Right atrium auricular region (tissue), 2 donors: ENCODE data around the gene MRFAP1L1. TPM values are rescaled to one million over a fixed set of nuclear protein-coding genes. Genes with fewer than 3 reads are reported as not detected.
A peak's percentile ranks its signal among the peaks of the same experiment; 100 is the strongest.
"Not testable (repeated sequence)": the region's sequence is repeated elsewhere in the genome, so short reads cannot be mapped to it uniquely, and the experiment has no call there.

Source experiments
- DNase-seq: peaks from one replicate; pipeline ENCODE4 v3.0.0-alpha.2; 2019; ENCODE audit warnings: low spot score
- H3K27ac ChIP-seq, 2 donors: fragments of 200-600 bp; sonication (generic); 1 replicate in 1 of 2; 2 replicates in 1 of 2; pipeline ENCODE4 v1.5.1; 2016 to 2019
- H3K27me3 ChIP-seq, 2 donors: fragments of 200-600 bp; sonication (generic); one replicate each; pipeline versions ENCODE4 v1.5.1 to v1.6.0; 2017 to 2019
- H3K36me3 ChIP-seq: fragments of 200-600 bp; sonication (generic); one replicate; pipeline ENCODE4 v1.5.1; 2016
- H3K4me1 ChIP-seq, 2 donors: fragments of 200-600 bp; sonication (generic); one replicate each; pipeline versions ENCODE4 v1.5.1 to v1.6.0; 2017 to 2019
- H3K4me3 ChIP-seq, 2 donors: fragments of 200-600 bp; sonication (generic); 1 replicate in 1 of 2; 2 replicates in 1 of 2; pipeline ENCODE4 v1.5.1; 2017 to 2019; ENCODE audit warnings: mild to moderate bottlenecking in 1 of 2, moderate library complexity in 1 of 2
- H3K9me3 ChIP-seq, 2 donors: fragments of 200-600 bp; sonication (generic); one replicate each; pipeline ENCODE4 v1.5.1; 2019
- CTCF ChIP-seq, 2 donors: fragments of 200-600 bp; sonication (generic); IDR thresholded peaks; one replicate each; pipeline ENCODE4 v1.5.1; 2019; ENCODE audit warnings: antibody characterized with exemption in 2 of 2
- total RNA-seq, 2 donors: library from RNA; depleted of rRNA; stranded (reverse); fragments of >200 nt; gene quantifications; one replicate each; pipeline ENCODE4 v1.1.0, GENCODE V29; 2016

MRFAP1L1 gene
- total RNA-seq, 2 donors from 2014 or later: 58.2 to 65.3 TPM

GRCh38 chr4:6674500-6675149, 35.0 kb downstream of the MRFAP1L1 start:
- peak in 1 of 2 donors; percentile 41 for TF ChIP-seq CTCF (IDR thresholded peaks at IDR 0.05)
- no peak for DNase-seq
- Histone ChIP-seq H3K27me3 (no peaks in the 10 kb centered on the region), H3K27ac (peak overlapping the region; percentile 81 to 85), H3K4me3 (peak overlapping the region; percentile 64 to 79), H3K9me3 (no peaks in the 10 kb centered on the region), H3K4me1 (peaks cover 0 to 31% of the 10 kb centered on the region in 2 donors), H3K36me3 (no peaks in the 10 kb centered on the region)

- TF ChIP-seq CTCF (IDR thresholded peaks at IDR 0.05): no peak
Observed at GRCh38 chr4:6673660-6674499, 35.8 kb downstream of the MRFAP1L1 start.

GRCh38 chr4:6673191-6673659, 36.4 kb downstream of the MRFAP1L1 start:
- H3K4me1 ChIP-seq: peaks cover 0 to 31% of the 10 kb centered on the region in 2 donors
- not testable (repeated sequence) for H3K27me3 ChIP-seq, DNase-seq, H3K36me3 ChIP-seq, H3K9me3 ChIP-seq
- H3K4me3 ChIP-seq: peak overlapping the region; percentile 64 to 79
- H3K27ac ChIP-seq: peak overlapping the region; percentile 81 to 85

More at GRCh38 chr4:6673660-6674499, 35.8 kb downstream of the MRFAP1L1 start:
- Histone ChIP-seq H3K27me3 (no peaks in the 10 kb centered on the region), H3K4me3 (peak overlapping the region; percentile 64 to 79), H3K9me3 (no peaks in the 10 kb centered on the region), H3K4me1 (peaks cover 0 to 31% of the 10 kb centered on the region in 2 donors), H3K36me3 (no peaks in the 10 kb centered on the region), H3K27ac (peak overlapping the region; percentile 81 to 85)
- peak; percentile 91 for DNase-seq

GRCh38 chr4:6672541-6673190, 37.0 kb downstream of the MRFAP1L1 start:
- H3K27me3 ChIP-seq, H3K4me3 ChIP-seq, DNase-seq, H3K36me3 ChIP-seq, H3K9me3 ChIP-seq: not testable (repeated sequence)
- Histone ChIP-seq H3K4me1 (peaks cover 0 to 31% of the 10 kb centered on the region in 2 donors), H3K27ac (peak overlapping the region in 1 of 2 donors; percentile 85)

- H3K4me3 ChIP-seq: no peak overlapping the region
- H3K36me3 ChIP-seq: no peaks in the 10 kb centered on the region
- no peaks in the 10 kb centered on the region for H3K27me3 ChIP-seq
- no peak for TF ChIP-seq CTCF (IDR thresholded peaks at IDR 0.05)
- H3K27ac ChIP-seq: no peak overlapping the region
- H3K9me3 ChIP-seq: no peaks in the 10 kb centered on the region
- H3K4me1 ChIP-seq: peaks cover 0 to 28% of the 10 kb centered on the region in 2 donors
- no peak for DNase-seq
Observed at GRCh38 chr4:6672131-6672530, 37.5 kb downstream of the MRFAP1L1 start.

GRCh38 chr4:6671648-6672047, 38.0 kb downstream of the MRFAP1L1 start:
- DNase-seq: no peak
- no peak for TF ChIP-seq CTCF (IDR thresholded peaks at IDR 0.05)
- Histone ChIP-seq H3K9me3 (no peaks in the 10 kb centered on the region), H3K4me3 (no peak overlapping the region), H3K27me3 (no peaks in the 10 kb centered on the region), H3K36me3 (no peaks in the 10 kb centered on the region), H3K27ac (no peak overlapping the region), H3K4me1 (peaks cover 0 to 23% of the 10 kb centered on the region in 2 donors)
